Smooth muscle cell (in vitro differentiated cells): ENCODE results near the gene PTPRN2. TPM values are rescaled to one million over a fixed set of nuclear protein-coding genes. Genes with fewer than 3 reads are reported as not detected.

Experiments used
- DNase-seq: peaks from one replicate; lab custom pipeline; 2025; ENCODE audit not compliant: unreplicated experiment; lab: John Stamatoyannopoulos, UW
- H2AFZ ChIP-seq: fragments of 200-600 bp; sonication (generic); 2 replicates; pipeline ENCODE4 v1.6.0; 2016; ENCODE audit warnings: antibody characterized with exemption, low read depth, mild to moderate bottlenecking
- H3F3A ChIP-seq: fragments of 200-600 bp; sonication (generic); 2 replicates; pipeline ENCODE4 v1.6.0; 2017; ENCODE audit warnings: antibody characterized with exemption, low read depth
- H3K27ac ChIP-seq: fragments of 200-600 bp; sonication (generic); 2 replicates; pipeline ENCODE4 v1.5.1; 2016; ENCODE audit warnings: low read depth, mild to moderate bottlenecking
- H3K27me3 ChIP-seq: fragments of 200-600 bp; sonication (generic); 2 replicates; pipeline ENCODE4 v1.6.1; 2016; ENCODE audit warnings: low read depth, mild to moderate bottlenecking
- H3K36me3 ChIP-seq: fragments of 200-600 bp; sonication (generic); 2 replicates; pipeline ENCODE4 v1.5.1; 2016; ENCODE audit warnings: low read depth
- H3K4me1 ChIP-seq: fragments of 200-600 bp; sonication (generic); 2 replicates; pipeline ENCODE4 v1.5.1; 2016; ENCODE audit warnings: low read depth
- H3K4me2 ChIP-seq: fragments of 200-600 bp; sonication (generic); 2 replicates; pipeline ENCODE4 v1.6.0; 2016; ENCODE audit warnings: mild to moderate bottlenecking
- H3K4me3 ChIP-seq: fragments of 200-600 bp; sonication (generic); 2 replicates; pipeline ENCODE4 v1.5.1; 2016; ENCODE audit warnings: mild to moderate bottlenecking
- H3K79me2 ChIP-seq: fragments of 200-600 bp; sonication (generic); 2 replicates; pipeline ENCODE4 v1.6.0; 2016; ENCODE audit warnings: low read depth, mild to moderate bottlenecking
- H3K9ac ChIP-seq: fragments of 200-600 bp; sonication (generic); 2 replicates; pipeline ENCODE4 v1.6.0; 2016; ENCODE audit warnings: low read depth
- H3K9me3 ChIP-seq: fragments of 200-600 bp; sonication (generic); replicated peaks from 2 replicates; pipeline ENCODE4 v1.5.1; 2016; ENCODE audit warnings: low read depth
- H4K20me1 ChIP-seq: fragments of 200-600 bp; sonication (generic); 2 replicates; pipeline ENCODE4 v1.6.0; 2016; ENCODE audit warnings: low read depth
- CTCF ChIP-seq: fragments of 200-600 bp; sonication (generic); IDR thresholded peaks from 2 replicates; pipeline ENCODE4 v1.5.1; 2017; ENCODE audit warnings: borderline replicate concordance, mild to moderate bottlenecking, antibody characterized with exemption; ENCODE audit not compliant: insufficient read depth, poor library complexity, severe bottlenecking
- WGBS: methylation state at CpG from one replicate; pipeline ENCODE4 v1.1.7; 2016; ENCODE audit warnings: low lambda C conversion rate; 5-methylcytosine and 5-hydroxymethylcytosine counted together
- polyA plus RNA-seq: library from polyadenylated mRNA; unstranded; fragments of >200 nt; fragmentation: Nextera tagmentation; extraction: Ambion mirVana; gene quantifications from 2 replicates; pipeline ENCODE4 v1.2.1, GENCODE V29; 2016
- total RNA-seq: library from RNA; depleted of rRNA; stranded (reverse); fragments of >200 nt; gene quantifications from 2 replicates; pipeline ENCODE4 v1.2.3, GENCODE V29; 2014

PTPRN2 gene
- total and polyA plus RNA-seq, 2 experiments from 2014 or later: 0.09 to 0.87 TPM

GRCh38 chr7:157928808-157929425 lies 658.7 kb downstream of the PTPRN2 start:
- H3K36me3 ChIP-seq: no peaks in the 10 kb centered on the region
- DNase-seq: no peak
- H3F3A ChIP-seq: peaks cover 18% of the 10 kb centered on the region
- no peak overlapping the region for H3K27ac ChIP-seq
- no peaks in the 10 kb centered on the region for H3K79me2 ChIP-seq
- H3K9ac ChIP-seq: no peak overlapping the region
- H3K9me3 ChIP-seq: peaks cover 5% of the 10 kb centered on the region
- no peaks in the 10 kb centered on the region for H3K27me3 ChIP-seq
- no peak overlapping the region for H2AFZ ChIP-seq
- H3K4me2 ChIP-seq: no peak overlapping the region
- H4K20me1 ChIP-seq: no peaks in the 10 kb centered on the region
- WGBS: 86% methylated on average over 14 of the region's 14 CpGs
- TF ChIP-seq CTCF: no peak
- no peak overlapping the region for H3K4me3 ChIP-seq
- H3K4me1 ChIP-seq: no peaks in the 10 kb centered on the region

GRCh38 chr7:157928171-157928794 lies 659.3 kb downstream of the PTPRN2 start:
- H2AFZ ChIP-seq: no peak overlapping the region
- H3K4me3 ChIP-seq: no peak overlapping the region
- no peak for DNase-seq
- peaks cover 16% of the 10 kb centered on the region for H3F3A ChIP-seq
- H3K79me2 ChIP-seq: no peaks in the 10 kb centered on the region
- H3K9me3 ChIP-seq: peaks cover 5% of the 10 kb centered on the region
- H3K4me1 ChIP-seq: no peaks in the 10 kb centered on the region
- no peak overlapping the region for H3K9ac ChIP-seq
- no peak overlapping the region for H3K4me2 ChIP-seq
- H4K20me1 ChIP-seq: no peaks in the 10 kb centered on the region
- no peak overlapping the region for H3K27ac ChIP-seq
- H3K27me3 ChIP-seq: no peaks in the 10 kb centered on the region
- TF ChIP-seq CTCF: no peak
- 82% methylated on average over 11 of the region's 12 CpGs for WGBS
- no peaks in the 10 kb centered on the region for H3K36me3 ChIP-seq

GRCh38 chr7:157927313-157927925 lies 660.2 kb downstream of the PTPRN2 start:
- no peak for TF ChIP-seq CTCF
- H3K4me1 ChIP-seq: no peaks in the 10 kb centered on the region
- no peak overlapping the region for H2AFZ ChIP-seq
- WGBS: 74% methylated on average over 10 of the region's 14 CpGs
- no peak overlapping the region for H3K27ac ChIP-seq
- no peak overlapping the region for H3K4me2 ChIP-seq
- no peaks in the 10 kb centered on the region for H4K20me1 ChIP-seq
- H3K9me3 ChIP-seq: peaks cover 3% of the 10 kb centered on the region
- H3K4me3 ChIP-seq: no peak overlapping the region
- no peaks in the 10 kb centered on the region for H3K79me2 ChIP-seq
- no peaks in the 10 kb centered on the region for H3K36me3 ChIP-seq
- H3K9ac ChIP-seq: no peak overlapping the region
- H3K27me3 ChIP-seq: no peaks in the 10 kb centered on the region
- DNase-seq: no peak
- peaks cover 7% of the 10 kb centered on the region for H3F3A ChIP-seq
